ENCODE measurements around the gene MED13.

GRCh38 chr17:62051053-62051452 is 14.0 kb downstream of the MED13 start:
- TF ChIP-seq, protein P1, sequence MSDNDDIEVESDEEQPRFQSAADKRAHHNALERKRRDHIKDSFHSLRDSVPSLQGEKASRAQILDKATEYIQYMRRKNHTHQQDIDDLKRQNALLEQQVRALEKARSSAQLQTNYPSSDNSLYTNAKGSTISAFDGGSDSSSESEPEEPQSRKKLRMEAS (IDR thresholded peaks at IDR 0.05; ENCODE audit: low read depth) = no peak
- TF ChIP-seq, protein P2, sequence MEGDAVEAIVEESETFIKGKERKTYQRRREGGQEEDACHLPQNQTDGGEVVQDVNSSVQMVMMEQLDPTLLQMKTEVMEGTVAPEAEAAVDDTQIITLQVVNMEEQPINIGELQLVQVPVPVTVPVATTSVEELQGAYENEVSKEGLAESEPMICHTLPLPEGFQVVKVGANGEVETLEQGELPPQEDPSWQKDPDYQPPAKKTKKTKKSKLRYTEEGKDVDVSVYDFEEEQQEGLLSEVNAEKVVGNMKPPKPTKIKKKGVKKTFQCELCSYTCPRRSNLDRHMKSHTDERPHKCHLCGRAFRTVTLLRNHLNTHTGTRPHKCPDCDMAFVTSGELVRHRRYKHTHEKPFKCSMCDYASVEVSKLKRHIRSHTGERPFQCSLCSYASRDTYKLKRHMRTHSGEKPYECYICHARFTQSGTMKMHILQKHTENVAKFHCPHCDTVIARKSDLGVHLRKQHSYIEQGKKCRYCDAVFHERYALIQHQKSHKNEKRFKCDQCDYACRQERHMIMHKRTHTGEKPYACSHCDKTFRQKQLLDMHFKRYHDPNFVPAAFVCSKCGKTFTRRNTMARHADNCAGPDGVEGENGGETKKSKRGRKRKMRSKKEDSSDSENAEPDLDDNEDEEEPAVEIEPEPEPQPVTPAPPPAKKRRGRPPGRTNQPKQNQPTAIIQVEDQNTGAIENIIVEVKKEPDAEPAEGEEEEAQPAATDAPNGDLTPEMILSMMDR (IDR thresholded peaks at IDR 0.05) = no peak
- no peak for TF ChIP-seq CHD2 (IDR thresholded peaks at IDR 0.05; ENCODE audit: low read length, partially characterized antibody)
- no peak for TF ChIP-seq MXI1 (IDR thresholded peaks at IDR 0.05; ENCODE audit: low read depth, low read length)
- TF ChIP-seq YY1 (IDR thresholded peaks at IDR 0.05; ENCODE audit: low read depth) = no peak
- TF ChIP-seq GABPA (IDR thresholded peaks at IDR 0.05; ENCODE audit: low read depth) = no peak
- TF ChIP-seq EP300 (IDR thresholded peaks at IDR 0.05; ENCODE audit: borderline replicate concordance in 1 of 2, low read depth in 1 of 2, low read length in 1 of 2) = no peak
- no peak for TF ChIP-seq EZH2phosphoT487 (IDR thresholded peaks at IDR 0.05; ENCODE audit: borderline replicate concordance, low read depth)
- TF ChIP-seq SMC3 (IDR thresholded peaks at IDR 0.05; ENCODE audit: low read depth, low read length) = no peak

Data from SK-N-SH (cell line).